Left hindlimb (tissue), 1 donor: ENCODE data around the gene DDIAS.
"Not testable (repeated sequence)": the region's sequence is repeated elsewhere in the genome, so short reads cannot be mapped to it uniquely, and the experiment has no call there.

Experiments used
- DNase-seq: peaks from one replicate; pipeline ENCODE4 v3.0.0-alpha.2; 2018

The DDIAS gene

GRCh38 chr11:82922396-82923173 is 21.0 kb downstream of the DDIAS start:
- DNase-seq: not testable (repeated sequence)

- no peak for DNase-seq
Measured at GRCh38 chr11:82924522-82925224, 23.1 kb downstream of the DDIAS start.

- no peak for DNase-seq
Measured at GRCh38 chr11:82927264-82927880, 25.8 kb downstream of the DDIAS start.

- no peak for DNase-seq
Measured at GRCh38 chr11:82929121-82929520, 27.6 kb downstream of the DDIAS start.

GRCh38 chr11:82930229-82930628 is 28.7 kb downstream of the DDIAS start:
- no peak for DNase-seq

- no peak for DNase-seq
Measured at GRCh38 chr11:82930734-82931133, 29.2 kb downstream of the DDIAS start.

GRCh38 chr11:82932564-82932963 is 31.0 kb downstream of the DDIAS start:
- no peak for DNase-seq

GRCh38 chr11:82936261-82936660 is 34.7 kb downstream of the DDIAS start:
- DNase-seq: no peak

GRCh38 chr11:82937554-82937953 is 36.0 kb downstream of the DDIAS start:
- no peak for DNase-seq

GRCh38 chr11:82939456-82939855 is 37.9 kb downstream of the DDIAS start:
- no peak for DNase-seq

GRCh38 chr11:82942376-82942775 is 40.8 kb downstream of the DDIAS start:
- DNase-seq: no peak

- DNase-seq: not testable (repeated sequence)
Measured at GRCh38 chr11:82943430-82943829, 41.9 kb downstream of the DDIAS start.

GRCh38 chr11:82944198-82944597 is 42.7 kb downstream of the DDIAS start:
- no peak for DNase-seq

GRCh38 chr11:82945041-82945440 is 43.5 kb downstream of the DDIAS start:
- not testable (repeated sequence) for DNase-seq

- DNase-seq: no peak
Measured at GRCh38 chr11:82945682-82946081, 44.1 kb downstream of the DDIAS start.

GRCh38 chr11:82949352-82949751 is 47.8 kb downstream of the DDIAS start:
- DNase-seq: no peak

- DNase-seq: not testable (repeated sequence)
Measured at GRCh38 chr11:82950502-82950901, 49.0 kb downstream of the DDIAS start.

- not testable (repeated sequence) for DNase-seq
Measured at GRCh38 chr11:82955736-82956453, 54.4 kb downstream of the DDIAS start.

- DNase-seq: no peak
Measured at GRCh38 chr11:82959987-82960778, 58.6 kb downstream of the DDIAS start.

GRCh38 chr11:82960779-82961143 is 59.2 kb downstream of the DDIAS start:
- DNase-seq: no peak

- not testable (repeated sequence) for DNase-seq
Measured at GRCh38 chr11:82962021-82962420, 60.5 kb downstream of the DDIAS start.

GRCh38 chr11:82967381-82967780 is 65.8 kb downstream of the DDIAS start:
- DNase-seq: no peak
